Pancreas (tissue), 10 donors: Measurements from ENCODE around the gene GIPC3. TPM values are rescaled to one million over a fixed set of nuclear protein-coding genes. Genes with fewer than 3 reads are reported as not detected.
"Not testable (repeated sequence)": the region's sequence is repeated elsewhere in the genome, so short reads cannot be mapped to it uniquely, and the experiment has no call there.

Experiments used
- ATAC-seq, 4 donors: fragments of 200-7000 bp; cut with Tn5 transposase; one replicate each; pipeline versions ENCODE4 v1.8.0 to v1.9.1; 2020; ENCODE audit warnings: mild to moderate bottlenecking in 4 of 4, moderate library complexity in 4 of 4
- DNase-seq, 6 donors: peaks; one replicate each; pipeline ENCODE4 v3.0.0-alpha.2; 2020
- FAIRE-seq: peaks from 2 replicates; lab custom pipeline; 2012; peaks lifted over from hg19 to GRCh38; lab: Jason Lieb, UNC
- H3K27ac ChIP-seq, 4 donors: fragments of 200-600 bp; sonication (generic); 1 replicate in 3 of 4; 2 replicates in 1 of 4; pipeline versions ENCODE4 v1.5.0 to v1.8.0; 2020
- H3K27me3 ChIP-seq, 4 donors: fragments of 200-600 bp; one replicate each; pipeline ENCODE4 v1.8.0; 2021
- H3K36me3 ChIP-seq, 3 donors: fragments of 200-600 bp; sonication (generic) in 1 of 3; one replicate each; pipeline versions ENCODE4 v1.5.0 to v1.8.0; 2020 to 2021
- H3K4me1 ChIP-seq, 3 donors: fragments of 200-600 bp; one replicate each; pipeline ENCODE4 v1.8.0; 2021
- H3K4me3 ChIP-seq, 4 donors: fragments of 200-600 bp; sonication (generic) in 2 of 4; one replicate each; pipeline versions ENCODE4 v1.5.0 to v1.8.0; 2020 to 2021
- H3K9me3 ChIP-seq, 4 donors: fragments of 200-600 bp; one replicate each; pipeline ENCODE4 v1.8.0; 2021
- WGBS, 2 donors: extraction: QIAGEN DNeasy Blood & Tissue Kit; methylation state at CpG; one replicate each; pipeline ENCODE4 v1.1.7; 2013; 5-methylcytosine and 5-hydroxymethylcytosine counted together
- intact Hi-C, 3 donors: fragments of 100-400 bp; cut with DNase I; formaldehyde crosslinking; loops; one replicate each; pipeline versions ENCODE4 v1.11.1 to v1.14.2; 2022
- polyA plus RNA-seq, 2 donors: library from polyadenylated mRNA; stranded (reverse); fragments of 200-250 nt; gene quantifications; one replicate each; pipeline ENCODE4 v1.2.3, GENCODE V29; 2013
- total RNA-seq, 6 donors: library from RNA; stranded (reverse); fragmentation: NEBNext Ultra II Directional in 4 of 6; extraction: Animal tissue kit (Norgen Biotek cat#: 25700) in 4 of 6; gene quantifications; one replicate each; pipeline versions ENCODE4 v1.2.1 to v1.2.4, GENCODE V29; 2021 to 2023
- TF ChIP-seq, protein P1 (sequence below), 4 donors: fragments of 200-600 bp; sonication (generic) in 3 of 4; IDR thresholded peaks; one replicate each; pipeline versions ENCODE4 v1.5.0 to v1.8.0; 2021; ENCODE audit warnings: antibody characterized with exemption in 4 of 4
- donor health status: healthy with polysubstance abuse.
- donor health status: DM: no; HTN: no; CAD: no; lungs with moderate emphysema.
- donor health status: DM: no; HTN: no; CAD: no.
- donor health status: control.
- donor health status: control.
- donor health status: Bipolar disorder and iron deficiency.
- donor health status: DM: yes; HTN: yes; CAD: no.
- donor health status: DM: no; HTN: no; CAD: no.
- donor health status: DM: no; HTN: no; CAD: no.
- donor health status: DM: yes; HTN: yes; CAD: no.

GIPC3 gene
- total and polyA plus RNA-seq, 8 donors = 0.17 to 0.92 (median 0.30) TPM

DNA sequence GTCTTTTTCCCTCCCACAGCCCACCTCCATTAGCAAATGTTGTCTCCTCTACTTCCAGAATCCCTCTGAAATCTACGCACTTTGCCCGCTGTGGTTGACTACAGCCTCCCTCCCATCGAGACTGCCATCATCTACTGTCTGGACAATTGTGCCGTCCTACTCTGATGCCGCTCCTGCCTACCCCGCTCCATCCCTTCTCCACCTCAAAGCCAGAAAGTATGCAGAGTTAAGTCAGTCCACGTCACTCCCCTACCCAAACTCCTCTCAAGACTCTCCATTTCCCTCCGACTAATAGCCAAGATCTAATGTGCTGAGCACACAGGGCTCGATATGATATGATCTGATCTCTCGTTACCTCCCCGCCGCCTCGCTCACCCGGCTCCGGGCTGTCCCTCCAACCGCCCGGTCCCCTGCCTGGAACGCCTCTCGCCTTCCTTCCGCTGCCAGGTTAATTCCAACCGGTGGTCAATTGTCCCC, 40.8 kb downstream of the GIPC3 start:
- TF ChIP-seq, protein P1, sequence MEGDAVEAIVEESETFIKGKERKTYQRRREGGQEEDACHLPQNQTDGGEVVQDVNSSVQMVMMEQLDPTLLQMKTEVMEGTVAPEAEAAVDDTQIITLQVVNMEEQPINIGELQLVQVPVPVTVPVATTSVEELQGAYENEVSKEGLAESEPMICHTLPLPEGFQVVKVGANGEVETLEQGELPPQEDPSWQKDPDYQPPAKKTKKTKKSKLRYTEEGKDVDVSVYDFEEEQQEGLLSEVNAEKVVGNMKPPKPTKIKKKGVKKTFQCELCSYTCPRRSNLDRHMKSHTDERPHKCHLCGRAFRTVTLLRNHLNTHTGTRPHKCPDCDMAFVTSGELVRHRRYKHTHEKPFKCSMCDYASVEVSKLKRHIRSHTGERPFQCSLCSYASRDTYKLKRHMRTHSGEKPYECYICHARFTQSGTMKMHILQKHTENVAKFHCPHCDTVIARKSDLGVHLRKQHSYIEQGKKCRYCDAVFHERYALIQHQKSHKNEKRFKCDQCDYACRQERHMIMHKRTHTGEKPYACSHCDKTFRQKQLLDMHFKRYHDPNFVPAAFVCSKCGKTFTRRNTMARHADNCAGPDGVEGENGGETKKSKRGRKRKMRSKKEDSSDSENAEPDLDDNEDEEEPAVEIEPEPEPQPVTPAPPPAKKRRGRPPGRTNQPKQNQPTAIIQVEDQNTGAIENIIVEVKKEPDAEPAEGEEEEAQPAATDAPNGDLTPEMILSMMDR (IDR thresholded peaks at IDR 0.05) = no peak
- Histone ChIP-seq H3K4me1 (peaks cover 0 to 13% (median 7%) of the 10 kb centered on the region in 3 donors), H3K4me3 (peak overlapping the region; percentile 90 to 100 (median 96)), H3K27me3 (no peaks in the 10 kb centered on the region), H3K36me3 (no peaks in the 10 kb centered on the region), H3K27ac (peak overlapping the region in 3 of 4 donors; percentile 91 to 98 (median 93)), H3K9me3 (no peaks in the 10 kb centered on the region)
- FAIRE-seq (no peak), ATAC-seq (peak in 1 of 4 donors; percentile 1), DNase-seq (no peak)
- WGBS, 2 donors = 0 to 2% methylated on average over 21 of the region's 21 CpGs
- intact Hi-C loops = no loop called here

DNA sequence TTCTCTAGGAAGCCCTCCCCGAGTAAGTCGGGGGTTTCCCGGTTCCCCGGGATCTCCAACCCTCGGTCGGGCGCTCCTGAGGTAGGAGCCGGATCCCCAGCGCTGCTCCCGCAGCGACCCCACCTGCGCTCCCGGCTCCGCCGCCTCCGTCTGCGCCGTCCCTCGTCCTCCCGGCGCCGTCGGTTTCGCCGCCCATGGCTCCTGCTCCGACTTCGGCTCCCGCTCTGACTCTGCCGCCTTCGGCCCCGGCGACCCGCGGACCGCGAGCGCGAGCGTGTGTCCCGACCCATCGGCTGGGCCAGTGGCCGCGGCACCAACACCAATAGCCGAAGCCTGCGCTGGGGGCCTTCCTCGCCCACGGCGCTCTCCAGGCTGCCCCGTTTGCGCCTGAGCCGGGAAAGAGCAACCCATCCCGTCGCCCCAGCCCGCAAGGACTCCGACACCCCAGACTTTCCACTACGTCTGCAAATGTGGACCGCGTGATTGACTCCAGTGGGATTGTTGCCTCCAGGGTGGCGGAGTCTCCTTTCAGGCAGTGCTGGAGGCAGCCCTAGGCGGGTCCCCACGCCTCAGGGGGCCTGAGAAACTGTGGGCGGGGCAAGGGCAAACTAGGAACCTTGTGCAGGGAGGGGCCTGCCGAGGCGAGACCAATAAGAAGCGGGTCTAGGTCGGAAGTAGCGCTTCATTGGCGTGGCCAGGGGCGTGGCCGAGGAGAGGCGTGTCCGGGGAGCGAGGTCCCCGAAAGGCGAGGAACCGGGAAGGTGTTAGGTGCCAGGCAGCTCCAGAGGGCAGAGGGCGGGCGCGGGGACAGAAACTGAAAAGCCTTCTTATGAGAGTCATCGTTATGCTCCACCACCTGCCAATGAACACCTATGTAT, 41.4 kb downstream of the GIPC3 start, which contains the start of gene CACTIN:
Gene CACTIN (minus strand): TSS at position 318 of the 878 bp plus-strand sequence. CDS start 28 bp downstream, at position 290.
- peak; percentile 97 to 100 (median 99) for DNase-seq
- intact Hi-C loops = no loop called here
- peak within 1 kb of the TSS; percentile 91 to 98 (median 94) for H3K27ac ChIP-seq
- ATAC-seq = peak; percentile 98 to 99 (median 98)
- no peaks in the 10 kb centered on the region for H3K36me3 ChIP-seq
- no peaks in the 10 kb centered on the region for H3K9me3 ChIP-seq
- TF ChIP-seq, protein P1 (IDR thresholded peaks at IDR 0.05) = no peak
- H3K4me3 ChIP-seq = peak within 1 kb of the TSS; percentile 90 to 100 (median 96)
- WGBS, 2 donors = 0% methylated on average over 80 of the region's 80 CpGs
- H3K4me1 ChIP-seq = peaks cover 0 to 13% (median 7%) of the 10 kb centered on the region in 3 donors
- peak; percentile 92 for FAIRE-seq
- H3K27me3 ChIP-seq = no peaks in the 10 kb centered on the region

DNA sequence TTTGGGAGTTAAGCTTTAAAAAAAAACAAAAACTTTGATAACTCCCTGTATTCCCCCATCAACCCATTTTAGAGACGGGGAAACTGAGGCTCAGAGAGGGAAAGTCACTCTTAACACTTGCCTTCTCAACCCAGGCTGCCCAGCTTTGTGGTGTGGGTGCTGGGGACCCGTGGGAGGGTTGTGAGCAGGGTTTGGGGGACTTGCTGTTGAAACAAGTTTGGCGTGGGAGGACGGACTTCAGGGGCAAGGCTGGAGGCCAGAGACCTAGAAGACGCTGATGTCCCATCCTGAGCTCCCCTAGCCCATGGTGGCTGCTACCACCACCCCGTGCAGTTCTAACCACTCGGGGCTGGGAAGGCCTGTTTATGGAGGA, 42.1 kb downstream of the GIPC3 start:
- intact Hi-C loops = no loop called here
- Histone ChIP-seq H3K27ac (peak overlapping the region in 3 of 4 donors; percentile 93 to 98 (median 94)), H3K27me3 (no peaks in the 10 kb centered on the region), H3K4me1 (peaks cover 0 to 13% (median 7%) of the 10 kb centered on the region in 3 donors), H3K4me3 (peak overlapping the region in 2 of 4 donors; percentile 90 to 97), H3K9me3 (no peaks in the 10 kb centered on the region), H3K36me3 (peaks cover 0 to 6% (median 0%) of the 10 kb centered on the region in 3 donors)
- DNase-seq (peak in 1 of 6 donors; percentile 44), ATAC-seq (no peak), FAIRE-seq (no peak)
- WGBS, 2 donors = 52 to 57% methylated on average over 7 of the region's 7 CpGs
- TF ChIP-seq, protein P1 (IDR thresholded peaks at IDR 0.05) = no peak

DNA sequence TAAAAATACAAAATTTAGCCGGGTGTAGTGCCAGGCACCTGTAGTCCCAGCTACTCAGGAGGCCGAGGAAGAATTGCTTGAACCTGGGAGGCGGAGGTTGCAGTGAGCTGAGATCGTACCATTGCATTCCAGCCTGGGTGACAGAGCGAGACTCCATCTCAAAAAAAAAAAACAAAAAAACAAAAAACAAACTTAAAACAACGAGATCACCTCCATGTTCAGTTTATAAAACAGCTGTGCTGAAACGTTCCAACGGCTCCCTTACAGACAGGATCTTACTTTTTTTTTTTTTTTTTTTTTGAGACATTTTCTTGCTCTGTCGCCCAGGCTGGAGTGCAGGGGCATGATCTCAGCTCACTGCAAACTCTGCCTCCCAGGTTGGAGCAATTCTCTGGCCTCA, 43.5 kb downstream of the GIPC3 start:
- 63 to 76% methylated on average over 9 of the region's 9 CpGs for WGBS, 2 donors
- peaks cover 0 to 13% (median 7%) of the 10 kb centered on the region in 3 donors for H3K4me1 ChIP-seq
- FAIRE-seq, ATAC-seq, intact Hi-C loops, H3K27ac ChIP-seq, H3K36me3 ChIP-seq, DNase-seq, H3K4me3 ChIP-seq, H3K9me3 ChIP-seq, H3K27me3 ChIP-seq: not testable (repeated sequence)

DNA sequence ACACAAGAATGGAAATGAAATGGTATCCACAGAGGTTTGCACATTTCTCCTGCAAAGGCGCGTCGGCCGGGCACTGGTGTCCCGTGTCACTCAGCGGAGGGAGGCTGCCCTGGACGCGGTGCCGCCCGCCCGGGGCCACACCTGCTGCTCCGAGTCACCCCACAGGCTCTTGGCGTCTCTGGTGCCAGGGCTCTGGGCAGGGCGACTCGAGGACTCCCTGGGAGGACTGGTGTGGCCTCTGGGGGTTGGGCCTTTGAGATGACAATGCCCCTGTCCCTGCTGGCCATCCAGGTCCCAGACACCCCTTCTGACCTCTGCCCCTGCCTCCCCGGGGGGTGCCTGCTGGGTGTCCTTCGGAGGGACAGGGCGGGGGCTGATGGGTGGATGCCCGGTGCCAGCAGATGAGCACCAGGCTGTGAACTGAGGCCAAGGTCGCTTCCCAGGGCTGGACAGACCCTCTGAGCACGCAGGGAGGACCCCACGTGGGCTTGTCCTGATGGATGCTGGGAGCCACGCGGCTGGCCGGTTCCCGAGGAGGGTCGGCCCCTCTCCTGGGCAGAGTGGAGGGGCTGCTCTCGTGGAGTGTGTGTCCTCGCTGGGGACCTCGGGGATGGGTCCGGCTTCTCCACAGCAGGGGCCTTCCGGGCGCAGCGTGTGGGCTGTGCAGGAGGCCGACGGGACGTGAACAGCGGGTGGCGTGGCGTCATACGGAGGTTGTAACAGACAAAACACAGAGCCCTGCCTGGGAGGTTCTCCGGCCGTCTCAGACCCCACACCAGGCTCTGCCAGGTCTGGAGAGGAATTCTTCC, 46.0 kb downstream of the GIPC3 start:
- Histone ChIP-seq H3K27ac (no peak overlapping the region), H3K36me3 (peaks cover 0 to 6% (median 0%) of the 10 kb centered on the region in 3 donors), H3K27me3 (no peaks in the 10 kb centered on the region), H3K4me1 (no peaks in the 10 kb centered on the region), H3K4me3 (no peak overlapping the region), H3K9me3 (no peaks in the 10 kb centered on the region)
- FAIRE-seq (no peak), ATAC-seq (no peak), DNase-seq (peak in 1 of 6 donors; percentile 74)
- intact Hi-C loops = no loop called here
- TF ChIP-seq, protein P1 (IDR thresholded peaks at IDR 0.05) = no peak
- 90 to 91% methylated on average over 33 to 43 of the region's 43 CpGs for WGBS, 2 donors
